SU-DHL-6 (cell line): ENCODE results near the gene CDK5RAP2.

Experiments used
- H2AFZ ChIP-seq: fragments of 200-600 bp; sonication (generic); 2 replicates; pipeline ENCODE4 v1.6.1; 2014; ENCODE audit warnings: low read depth, mild to moderate bottlenecking, moderate library complexity, mixed read lengths, antibody characterized with exemption, low read length; ENCODE audit not compliant: severe bottlenecking
- H3F3A ChIP-seq: fragments of 200-600 bp; shearing (Covaris generic); 2 replicates; pipeline ENCODE4 v1.6.0; 2016; ENCODE audit warnings: antibody characterized with exemption, mild to moderate bottlenecking; ENCODE audit not compliant: insufficient read depth
- H3K27ac ChIP-seq: fragments of 200-600 bp; sonication (generic); 2 replicates; pipeline ENCODE4 v1.5.1; 2016; ENCODE audit warnings: low read depth, mild to moderate bottlenecking, low read length, moderate library complexity, mixed read lengths
- H3K27me3 ChIP-seq: fragments of 200-600 bp; sonication (generic), shearing (Covaris generic); 2 replicates; pipeline ENCODE4 v1.6.0; 2014; ENCODE audit warnings: mild to moderate bottlenecking, low read length
- H3K36me3 ChIP-seq: fragments of 200-600 bp; sonication (generic); 2 replicates; pipeline ENCODE4 v1.6.1; 2014; ENCODE audit warnings: mild to moderate bottlenecking, low read length, mixed read lengths
- H3K4me2 ChIP-seq: fragments of 300-600, 200-600 bp; shearing (Covaris generic), sonication (generic); 2 replicates; pipeline ENCODE4 v1.6.0; 2014; ENCODE audit warnings: low read length, low read depth, mild to moderate bottlenecking; ENCODE audit not compliant: poor library complexity, severe bottlenecking
- H3K4me3 ChIP-seq: fragments of 200-600 bp; sonication (generic); 2 replicates; pipeline ENCODE4 v1.5.1; 2014; ENCODE audit warnings: antibody characterized with exemption, low read length, mild to moderate bottlenecking, mixed read lengths; ENCODE audit not compliant: insufficient read depth, poor library complexity, severe bottlenecking
- H3K79me2 ChIP-seq: fragments of 200-600 bp; sonication (generic); 2 replicates; pipeline ENCODE4 v1.6.1; 2014; ENCODE audit warnings: mild to moderate bottlenecking, low read length, moderate library complexity; ENCODE audit not compliant: insufficient read depth
- H3K9ac ChIP-seq: fragments of 200-600 bp; sonication (generic); 2 replicates; pipeline ENCODE4 v1.7.0; 2014; ENCODE audit warnings: mild to moderate bottlenecking, low read length
- H3K9me2 ChIP-seq: fragments of 200-600 bp; sonication (generic); replicated peaks from 2 replicates; pipeline ENCODE4 v1.6.1; 2014; ENCODE audit warnings: low read length; ENCODE audit not compliant: insufficient read depth
- H3K9me3 ChIP-seq: fragments of 200-600 bp; sonication (generic); 2 replicates; pipeline ENCODE4 v1.6.1; 2014; ENCODE audit warnings: low read length, mixed read lengths; ENCODE audit not compliant: insufficient read depth
- H4K20me1 ChIP-seq: fragments of 200-600 bp; sonication (generic); 2 replicates; pipeline ENCODE4 v1.6.1; 2014; ENCODE audit warnings: low read depth, mild to moderate bottlenecking, antibody characterized with exemption, low read length, moderate library complexity, mixed read lengths
- EZH2phosphoT487 ChIP-seq: fragments of 200-600 bp; sonication (generic), shearing (Covaris generic); conservative IDR thresholded peaks from 2 replicates; pipeline ENCODE4 v1.6.1; 2018; ENCODE audit warnings: mild to moderate bottlenecking, antibody characterized with exemption, low read length, moderate library complexity, mixed read lengths
- TF ChIP-seq, protein P1 (sequence below): fragments of 200-600 bp; sonication (generic); IDR thresholded peaks from one replicate; pipeline ENCODE4 v1.5.1; 2017; ENCODE audit warnings: antibody characterized with exemption, mild to moderate bottlenecking, low read length, moderate library complexity; ENCODE audit not compliant: insufficient read depth, poor library complexity, severe bottlenecking

The CDK5RAP2 gene

DNA sequence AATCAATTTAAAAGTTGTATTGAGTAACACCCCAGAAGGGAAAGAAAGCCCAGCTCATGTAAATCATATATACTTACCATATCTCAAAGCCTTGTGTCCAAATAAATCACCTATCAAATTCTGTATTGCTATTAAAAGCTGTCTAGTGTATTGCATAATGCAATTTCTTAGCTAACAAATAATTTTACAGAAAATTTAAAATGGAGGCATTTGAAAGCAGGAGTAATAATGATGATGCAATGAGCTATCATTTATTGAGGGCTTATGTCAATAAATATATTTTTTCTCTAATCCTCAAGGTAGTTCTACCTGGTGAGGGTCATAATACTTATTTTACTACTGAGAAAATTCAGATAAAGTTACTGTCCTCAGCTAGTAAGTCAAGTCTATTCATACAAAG, 42.8 kb upstream of the CDK5RAP2 start:
- Histone ChIP-seq H3K79me2 (no peaks in the 10 kb centered on the region), H3K4me2 (no peak overlapping the region), H3K27me3 (no peaks in the 10 kb centered on the region), H3K27ac (no peak overlapping the region), H3K9me3 (no peaks in the 10 kb centered on the region), H3K4me3 (no peak overlapping the region), H3K9ac (no peak overlapping the region), H3K9me2 (no peaks in the 10 kb centered on the region), H3K36me3 (no peaks in the 10 kb centered on the region), H4K20me1 (no peaks in the 10 kb centered on the region), H2AFZ (no peak overlapping the region), H3F3A (no peaks in the 10 kb centered on the region)
- TF ChIP-seq EZH2phosphoT487: no peak
- TF ChIP-seq, protein P1, sequence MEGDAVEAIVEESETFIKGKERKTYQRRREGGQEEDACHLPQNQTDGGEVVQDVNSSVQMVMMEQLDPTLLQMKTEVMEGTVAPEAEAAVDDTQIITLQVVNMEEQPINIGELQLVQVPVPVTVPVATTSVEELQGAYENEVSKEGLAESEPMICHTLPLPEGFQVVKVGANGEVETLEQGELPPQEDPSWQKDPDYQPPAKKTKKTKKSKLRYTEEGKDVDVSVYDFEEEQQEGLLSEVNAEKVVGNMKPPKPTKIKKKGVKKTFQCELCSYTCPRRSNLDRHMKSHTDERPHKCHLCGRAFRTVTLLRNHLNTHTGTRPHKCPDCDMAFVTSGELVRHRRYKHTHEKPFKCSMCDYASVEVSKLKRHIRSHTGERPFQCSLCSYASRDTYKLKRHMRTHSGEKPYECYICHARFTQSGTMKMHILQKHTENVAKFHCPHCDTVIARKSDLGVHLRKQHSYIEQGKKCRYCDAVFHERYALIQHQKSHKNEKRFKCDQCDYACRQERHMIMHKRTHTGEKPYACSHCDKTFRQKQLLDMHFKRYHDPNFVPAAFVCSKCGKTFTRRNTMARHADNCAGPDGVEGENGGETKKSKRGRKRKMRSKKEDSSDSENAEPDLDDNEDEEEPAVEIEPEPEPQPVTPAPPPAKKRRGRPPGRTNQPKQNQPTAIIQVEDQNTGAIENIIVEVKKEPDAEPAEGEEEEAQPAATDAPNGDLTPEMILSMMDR: no peak

DNA sequence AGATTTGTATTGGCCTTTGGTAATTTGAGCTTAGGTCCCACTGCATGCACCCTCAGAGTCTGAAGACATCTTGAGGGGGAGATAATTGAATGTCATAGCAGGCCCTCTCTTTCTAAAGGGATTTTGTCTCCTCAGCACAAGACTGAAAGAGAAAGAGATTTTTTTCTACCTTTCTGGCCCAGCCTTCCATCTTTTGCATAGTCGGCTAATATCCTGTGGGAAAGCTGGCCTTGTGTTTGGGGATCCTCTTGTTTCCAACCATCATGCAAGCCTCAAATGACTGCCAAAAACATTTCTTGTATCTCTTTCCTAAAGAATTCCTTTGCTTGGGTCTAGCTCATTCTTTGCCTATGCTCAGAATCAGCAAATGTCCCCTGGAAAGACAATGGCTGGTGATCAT, 42.0 kb upstream of the CDK5RAP2 start:
- Histone ChIP-seq H3K4me2 (no peak overlapping the region), H3K9me3 (no peaks in the 10 kb centered on the region), H3K79me2 (no peaks in the 10 kb centered on the region), H4K20me1 (no peaks in the 10 kb centered on the region), H3K27me3 (no peaks in the 10 kb centered on the region), H3K36me3 (no peaks in the 10 kb centered on the region), H3K4me3 (no peak overlapping the region), H2AFZ (no peak overlapping the region), H3F3A (no peaks in the 10 kb centered on the region), H3K9ac (no peak overlapping the region), H3K9me2 (no peaks in the 10 kb centered on the region), H3K27ac (no peak overlapping the region)
- TF ChIP-seq, protein P1: no peak
- TF ChIP-seq EZH2phosphoT487: no peak

DNA sequence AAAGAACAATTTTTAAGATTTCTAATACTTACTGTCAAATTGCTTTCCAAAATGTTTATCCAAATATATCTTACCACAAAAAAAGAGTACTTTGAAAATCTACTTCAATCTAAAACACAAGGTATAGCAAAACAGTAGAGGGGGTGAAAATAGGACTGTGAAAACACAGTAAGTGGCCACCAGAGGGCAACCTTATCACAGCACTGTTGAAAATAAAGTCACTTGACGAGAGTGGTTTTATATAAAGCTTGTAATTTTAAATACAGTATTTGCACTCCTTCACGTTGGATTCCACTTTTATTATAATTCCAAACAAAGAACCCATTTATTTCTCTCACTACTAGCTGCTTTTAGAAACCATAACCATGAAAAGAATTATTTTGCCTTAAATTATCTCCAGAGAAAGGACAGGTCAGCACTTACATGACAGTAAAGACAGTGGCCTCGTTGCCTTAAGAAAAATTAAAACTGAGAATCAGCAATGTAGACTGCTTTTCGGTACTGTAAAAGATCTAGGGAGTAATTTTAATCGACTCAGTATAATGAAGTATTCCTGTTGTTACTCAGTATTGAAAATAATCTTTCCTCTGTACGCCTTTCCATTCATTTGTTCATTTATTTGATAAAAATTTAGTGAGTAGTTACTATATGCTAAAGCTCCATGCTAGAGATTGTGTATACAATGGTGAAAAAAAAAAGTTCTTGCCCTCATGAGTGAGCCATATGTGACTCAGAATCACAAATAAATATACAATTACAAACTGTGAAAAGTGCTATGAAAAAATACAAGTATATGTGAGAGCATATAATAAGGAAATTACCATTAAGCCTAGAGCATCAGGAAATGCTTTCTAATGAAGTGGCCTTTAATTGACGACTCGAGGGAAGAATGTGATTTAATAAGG, 40.0 kb upstream of the CDK5RAP2 start:
- no peak overlapping the region for H3K9ac ChIP-seq
- no peak overlapping the region for H3K27ac ChIP-seq
- no peak overlapping the region for H3K4me3 ChIP-seq
- H3K36me3 ChIP-seq: no peaks in the 10 kb centered on the region
- TF ChIP-seq EZH2phosphoT487: no peak
- TF ChIP-seq, protein P1: peak; percentile 93
- H3K9me2 ChIP-seq: no peaks in the 10 kb centered on the region
- H4K20me1 ChIP-seq: no peaks in the 10 kb centered on the region
- H2AFZ ChIP-seq: peak overlapping the region; percentile 38
- peak overlapping the region; percentile 18 for H3K4me2 ChIP-seq
- H3K27me3 ChIP-seq: no peaks in the 10 kb centered on the region
- no peaks in the 10 kb centered on the region for H3K79me2 ChIP-seq
- no peaks in the 10 kb centered on the region for H3F3A ChIP-seq
- H3K9me3 ChIP-seq: no peaks in the 10 kb centered on the region
